IPS-NIHi7 (cell line): ENCODE measurements around the gene FLNC.

Source experiments
- DNase-seq: peaks from one replicate; pipeline ENCODE4 v3.0.0; 2012; ENCODE audit warnings: mixed read lengths; ENCODE audit errors: extremely low spot score

FLNC gene, protein sequence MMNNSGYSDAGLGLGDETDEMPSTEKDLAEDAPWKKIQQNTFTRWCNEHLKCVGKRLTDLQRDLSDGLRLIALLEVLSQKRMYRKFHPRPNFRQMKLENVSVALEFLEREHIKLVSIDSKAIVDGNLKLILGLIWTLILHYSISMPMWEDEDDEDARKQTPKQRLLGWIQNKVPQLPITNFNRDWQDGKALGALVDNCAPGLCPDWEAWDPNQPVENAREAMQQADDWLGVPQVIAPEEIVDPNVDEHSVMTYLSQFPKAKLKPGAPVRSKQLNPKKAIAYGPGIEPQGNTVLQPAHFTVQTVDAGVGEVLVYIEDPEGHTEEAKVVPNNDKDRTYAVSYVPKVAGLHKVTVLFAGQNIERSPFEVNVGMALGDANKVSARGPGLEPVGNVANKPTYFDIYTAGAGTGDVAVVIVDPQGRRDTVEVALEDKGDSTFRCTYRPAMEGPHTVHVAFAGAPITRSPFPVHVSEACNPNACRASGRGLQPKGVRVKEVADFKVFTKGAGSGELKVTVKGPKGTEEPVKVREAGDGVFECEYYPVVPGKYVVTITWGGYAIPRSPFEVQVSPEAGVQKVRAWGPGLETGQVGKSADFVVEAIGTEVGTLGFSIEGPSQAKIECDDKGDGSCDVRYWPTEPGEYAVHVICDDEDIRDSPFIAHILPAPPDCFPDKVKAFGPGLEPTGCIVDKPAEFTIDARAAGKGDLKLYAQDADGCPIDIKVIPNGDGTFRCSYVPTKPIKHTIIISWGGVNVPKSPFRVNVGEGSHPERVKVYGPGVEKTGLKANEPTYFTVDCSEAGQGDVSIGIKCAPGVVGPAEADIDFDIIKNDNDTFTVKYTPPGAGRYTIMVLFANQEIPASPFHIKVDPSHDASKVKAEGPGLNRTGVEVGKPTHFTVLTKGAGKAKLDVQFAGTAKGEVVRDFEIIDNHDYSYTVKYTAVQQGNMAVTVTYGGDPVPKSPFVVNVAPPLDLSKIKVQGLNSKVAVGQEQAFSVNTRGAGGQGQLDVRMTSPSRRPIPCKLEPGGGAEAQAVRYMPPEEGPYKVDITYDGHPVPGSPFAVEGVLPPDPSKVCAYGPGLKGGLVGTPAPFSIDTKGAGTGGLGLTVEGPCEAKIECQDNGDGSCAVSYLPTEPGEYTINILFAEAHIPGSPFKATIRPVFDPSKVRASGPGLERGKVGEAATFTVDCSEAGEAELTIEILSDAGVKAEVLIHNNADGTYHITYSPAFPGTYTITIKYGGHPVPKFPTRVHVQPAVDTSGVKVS (N-terminal part only)

DNA sequence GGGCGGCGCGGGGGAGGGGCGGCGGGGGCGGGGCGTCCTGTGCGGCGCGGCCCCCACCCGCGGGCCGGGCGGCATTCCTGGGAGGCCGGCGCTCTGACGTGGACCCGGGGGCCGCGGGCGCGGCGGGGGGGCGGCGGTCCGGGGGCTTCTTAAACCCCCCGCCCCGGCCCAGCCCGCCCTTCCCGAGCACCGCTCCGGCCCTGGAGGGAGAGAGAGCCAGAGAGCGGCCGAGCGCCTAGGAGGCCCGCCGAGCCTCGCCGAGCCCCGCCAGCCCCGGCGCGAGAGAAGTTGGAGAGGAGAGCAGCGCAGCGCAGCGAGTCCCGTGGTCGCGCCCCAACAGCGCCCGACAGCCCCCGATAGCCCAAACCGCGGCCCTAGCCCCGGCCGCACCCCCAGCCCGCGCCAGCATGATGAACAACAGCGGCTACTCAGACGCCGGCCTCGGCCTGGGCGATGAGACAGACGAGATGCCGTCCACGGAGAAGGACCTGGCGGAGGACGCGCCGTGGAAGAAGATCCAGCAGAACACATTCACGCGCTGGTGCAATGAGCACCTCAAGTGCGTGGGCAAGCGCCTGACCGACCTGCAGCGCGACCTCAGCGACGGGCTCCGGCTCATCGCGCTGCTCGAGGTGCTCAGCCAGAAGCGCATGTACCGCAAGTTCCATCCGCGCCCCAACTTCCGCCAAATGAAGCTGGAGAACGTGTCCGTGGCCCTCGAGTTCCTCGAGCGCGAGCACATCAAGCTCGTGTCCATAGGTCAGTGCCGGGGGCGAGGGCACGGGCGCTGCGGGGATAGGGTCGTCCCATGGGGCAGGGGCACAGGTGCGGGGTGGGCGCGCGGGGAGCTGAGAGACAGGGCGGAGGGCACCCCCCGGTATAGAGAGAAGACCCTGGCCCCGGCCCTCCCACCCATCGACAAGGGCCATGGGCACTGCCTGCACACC is at the start of gene FLNC:
TSS of gene FLNC (plus strand) at position 176 of the 947 bp plus-strand sequence. CDS start at position 408, 232 bp downstream.
- DNase-seq, result peak; percentile 41

DNA sequence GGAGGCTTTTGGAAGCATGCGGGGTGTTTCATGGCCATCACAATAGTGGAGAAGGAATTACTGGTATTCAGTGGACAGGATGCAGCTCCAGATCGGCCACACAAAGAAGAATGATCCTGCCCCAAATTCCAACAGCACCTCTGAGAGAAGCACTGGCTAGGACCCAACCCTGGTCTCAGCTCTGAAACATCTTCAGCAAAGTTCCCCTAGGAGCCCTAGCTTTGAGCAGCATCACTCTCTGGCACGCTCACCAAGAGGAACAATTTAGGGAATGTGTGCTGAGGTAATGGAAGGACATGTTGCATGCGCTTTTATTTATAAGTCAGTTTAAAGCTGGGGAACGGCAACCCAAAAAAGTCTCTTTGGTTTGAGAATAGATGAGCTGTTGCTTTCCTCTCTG is 49.1 kb upstream of the FLNC start:
- DNase-seq, result no peak

DNA sequence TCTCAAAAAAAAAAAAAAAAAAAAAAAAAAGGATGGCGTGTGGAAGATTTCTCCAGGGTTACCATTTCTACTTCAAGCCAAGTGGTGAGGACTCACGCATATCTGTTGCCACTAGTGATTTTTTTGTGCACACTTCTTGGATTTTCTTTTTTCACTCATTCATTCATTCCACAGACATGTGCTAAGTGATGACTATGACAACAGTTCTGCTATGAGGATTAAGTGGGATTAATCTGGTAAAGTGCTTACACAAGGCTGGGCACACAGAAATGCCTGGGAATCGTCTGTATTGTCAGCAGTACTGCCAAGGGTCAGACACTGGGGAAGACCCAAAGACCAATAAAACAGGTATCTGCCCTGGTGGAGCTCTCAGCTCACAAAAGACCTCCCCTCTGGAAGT is 48.4 kb upstream of the FLNC start:
- no peak for DNase-seq

DNA sequence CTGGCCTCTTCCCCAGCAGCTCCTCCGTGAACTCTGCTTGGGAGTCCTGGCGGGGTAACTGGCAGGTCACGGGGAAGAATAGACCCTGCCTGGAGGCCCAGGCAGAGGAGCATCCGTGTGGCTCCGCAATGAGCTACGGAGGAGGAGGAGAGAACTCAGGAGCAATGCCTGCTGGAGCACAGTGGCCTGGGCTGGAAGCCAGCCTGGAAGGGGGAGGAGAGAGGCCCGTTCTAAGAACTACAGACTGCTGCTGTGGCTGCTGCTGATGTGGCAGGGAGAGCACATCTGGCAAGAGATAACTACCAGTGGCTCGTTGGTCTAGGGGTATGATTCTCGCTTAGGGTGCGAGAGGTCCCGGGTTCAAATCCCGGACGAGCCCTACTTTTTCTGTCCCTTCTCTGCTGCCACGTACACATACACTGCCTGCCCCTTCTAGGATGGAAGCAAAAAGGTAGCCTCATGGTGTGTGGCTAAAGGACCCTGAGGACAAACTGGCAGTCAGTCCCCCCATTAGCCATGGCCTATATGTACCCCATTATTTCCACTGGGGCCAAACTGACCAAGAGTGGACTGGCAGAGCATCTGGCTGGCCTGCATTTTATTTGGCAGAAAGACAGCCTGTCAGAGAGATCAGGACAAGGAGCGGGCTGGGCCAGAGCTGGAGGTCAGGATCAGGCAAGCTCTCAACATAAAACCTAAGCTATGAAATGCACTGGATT is 46.9 kb upstream of the FLNC start:
- DNase-seq, result peak; percentile 93

DNA sequence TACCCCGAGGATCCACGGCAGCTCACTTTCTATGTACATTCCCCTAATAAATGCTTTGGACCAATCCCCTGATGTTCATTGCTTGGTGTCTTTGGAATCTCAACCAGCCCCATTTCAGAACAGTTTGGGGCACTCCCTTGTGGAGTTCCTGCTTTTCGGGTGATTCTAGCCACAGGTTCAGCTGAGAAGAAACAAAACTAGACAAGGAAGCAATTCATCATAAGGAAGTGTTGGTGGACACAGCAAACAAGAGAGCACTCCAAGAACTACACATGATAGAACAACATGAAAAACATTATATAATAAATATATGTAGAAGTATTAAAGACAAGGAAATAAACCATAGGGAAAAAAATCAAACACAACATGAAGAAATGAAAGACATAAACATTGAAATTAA is 44.5 kb upstream of the FLNC start:
- DNase-seq, result no peak

DNA sequence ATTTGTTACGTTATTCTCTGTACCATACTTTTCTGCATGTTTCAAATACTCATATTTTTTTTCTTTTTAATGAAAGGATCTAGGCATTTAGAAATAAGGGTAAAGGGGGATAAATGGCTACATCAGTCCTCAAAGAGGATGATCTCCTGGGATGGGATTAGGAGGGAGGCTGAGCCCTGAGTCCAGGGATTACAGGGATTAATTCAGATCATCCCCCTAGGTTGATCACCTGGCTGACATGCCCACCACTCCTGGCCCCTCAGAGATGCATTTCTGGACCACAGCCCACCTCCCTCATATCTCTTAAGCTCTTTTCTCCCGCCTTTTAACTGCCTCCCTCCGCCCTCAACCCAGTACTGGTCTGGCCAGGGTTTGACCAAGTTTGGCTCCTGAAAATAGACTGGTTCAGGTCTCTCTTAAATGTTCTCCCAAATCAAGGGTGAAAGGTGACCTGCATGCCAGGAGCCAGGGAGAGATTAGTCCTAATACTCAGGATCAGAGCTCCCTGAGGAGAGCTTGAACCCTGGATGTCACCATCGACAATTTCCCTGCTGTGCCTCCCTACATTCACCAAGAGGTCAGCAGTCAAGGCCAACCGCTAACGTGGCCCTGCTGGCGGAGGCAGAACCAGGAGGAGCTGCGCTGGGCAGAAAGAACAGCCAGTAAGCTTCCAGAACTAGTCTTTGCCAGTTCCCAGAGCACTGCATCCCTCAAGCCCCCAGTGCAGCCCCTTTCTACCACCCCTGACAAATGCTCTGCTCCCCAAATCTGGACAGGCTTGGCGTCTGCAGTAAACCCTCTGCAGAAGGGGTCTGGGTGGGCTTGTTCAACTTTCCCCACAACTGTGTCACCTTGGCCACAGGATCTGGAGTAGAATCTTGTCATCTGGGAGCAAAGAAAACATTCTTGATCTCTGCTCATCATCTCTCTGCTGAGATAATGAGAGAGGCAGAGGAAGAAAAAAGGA is 41.5 kb upstream of the FLNC start:
- DNase-seq, result no peak

DNA sequence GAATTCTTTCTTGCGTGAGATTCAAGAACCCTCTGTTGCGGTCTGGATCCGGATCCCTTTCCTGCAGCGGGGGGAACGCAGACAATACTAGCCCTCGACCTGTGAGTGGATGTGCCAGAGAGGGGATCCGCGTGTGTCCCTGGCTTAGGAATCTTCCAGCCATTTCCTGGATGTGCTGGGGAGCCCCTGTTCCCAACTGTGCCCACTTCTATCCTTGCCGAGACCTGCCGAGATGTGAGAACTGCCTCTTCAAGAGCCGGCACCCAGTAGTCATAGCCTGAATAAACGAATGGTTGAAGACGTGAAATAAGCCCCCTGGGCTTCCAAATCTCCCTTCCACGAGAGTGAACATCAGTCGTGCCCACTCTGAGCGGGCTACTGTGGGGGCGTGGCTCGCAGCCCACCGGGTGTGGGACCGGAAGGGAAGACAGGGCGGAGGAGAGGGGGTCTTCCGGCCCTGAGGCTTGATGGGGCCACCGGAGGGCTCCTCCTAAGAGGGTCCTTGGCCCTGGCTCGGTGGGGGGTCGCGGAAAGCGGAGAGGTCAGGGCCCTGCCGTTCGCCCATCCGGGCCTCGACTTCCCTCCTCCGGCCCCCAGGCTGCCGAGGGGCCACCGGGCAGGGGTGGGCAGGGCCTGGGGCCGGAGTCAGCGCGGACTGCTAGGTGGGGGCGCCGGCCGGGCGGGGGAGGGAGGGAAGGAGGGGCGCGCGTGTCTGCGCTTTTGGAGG is 39.7 kb upstream of the FLNC start:
- DNase-seq, result peak; percentile 46

DNA sequence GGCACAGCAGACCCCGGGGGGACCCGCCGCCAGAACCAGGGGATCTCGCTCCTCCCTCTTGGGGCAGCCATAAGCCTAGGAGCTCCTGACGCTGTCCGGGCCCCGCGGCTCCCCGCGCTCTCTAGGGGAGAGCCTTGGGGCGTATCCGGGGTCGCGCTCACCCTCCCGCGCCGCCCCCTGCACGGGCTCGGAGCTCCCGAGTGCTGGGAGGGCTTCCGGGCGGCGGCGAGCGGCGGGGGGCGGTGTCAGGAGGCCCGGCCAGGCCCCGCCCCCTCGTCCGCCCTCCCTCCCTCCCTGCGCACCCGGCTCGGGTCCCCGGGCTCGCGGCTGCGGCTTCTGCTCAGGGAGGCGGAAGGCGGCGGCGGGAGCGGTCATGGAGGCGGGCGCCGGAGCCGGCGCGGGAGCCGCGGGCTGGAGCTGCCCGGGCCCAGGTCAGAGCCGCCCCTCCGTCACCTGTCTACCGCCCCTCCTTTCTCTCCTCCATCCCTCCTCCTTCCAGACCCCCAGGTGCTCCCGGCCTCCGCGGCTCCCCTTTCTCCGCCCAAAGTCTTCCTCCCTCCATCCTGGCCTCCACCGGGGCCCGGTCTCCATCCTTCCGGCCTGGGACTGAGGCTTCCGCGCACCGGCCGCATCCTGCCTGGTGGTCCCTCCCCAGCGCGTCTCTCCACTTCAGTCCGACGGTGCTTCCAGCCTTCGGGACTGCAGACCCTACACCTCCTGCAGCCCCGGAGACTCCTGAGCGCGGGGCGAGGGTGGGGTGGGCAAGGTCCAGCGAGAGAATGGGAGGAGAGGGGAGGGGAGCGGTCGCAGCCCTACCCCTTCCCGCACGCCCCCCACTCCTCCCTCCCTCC is 38.9 kb upstream of the FLNC start, which contains the start of gene CCDC136:
TSS of gene CCDC136 (plus strand) at position 848 of the 851 bp plus-strand sequence. CDS start 444 bp downstream, outside the sequence.
- peak; percentile 87 for DNase-seq

DNA sequence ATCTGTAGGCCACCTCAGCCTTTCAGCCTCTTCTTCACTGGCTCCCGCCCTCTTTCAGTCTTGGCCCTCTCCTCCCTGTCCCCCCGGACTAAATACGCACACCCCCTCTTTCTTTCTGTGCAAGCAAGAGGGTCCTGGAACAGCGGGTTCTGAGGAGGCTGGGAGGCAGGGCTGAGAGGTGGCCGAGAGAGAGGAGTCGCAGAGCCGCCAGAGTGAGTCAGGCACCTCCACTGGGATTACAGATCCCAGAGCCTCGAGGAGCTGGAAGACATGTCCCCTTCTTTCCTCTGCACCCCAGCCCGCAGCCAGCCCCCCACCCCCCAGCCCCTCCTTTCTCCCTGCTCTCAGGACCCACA is 38.3 kb upstream of the FLNC start:
- DNase-seq, result peak; percentile 51

DNA sequence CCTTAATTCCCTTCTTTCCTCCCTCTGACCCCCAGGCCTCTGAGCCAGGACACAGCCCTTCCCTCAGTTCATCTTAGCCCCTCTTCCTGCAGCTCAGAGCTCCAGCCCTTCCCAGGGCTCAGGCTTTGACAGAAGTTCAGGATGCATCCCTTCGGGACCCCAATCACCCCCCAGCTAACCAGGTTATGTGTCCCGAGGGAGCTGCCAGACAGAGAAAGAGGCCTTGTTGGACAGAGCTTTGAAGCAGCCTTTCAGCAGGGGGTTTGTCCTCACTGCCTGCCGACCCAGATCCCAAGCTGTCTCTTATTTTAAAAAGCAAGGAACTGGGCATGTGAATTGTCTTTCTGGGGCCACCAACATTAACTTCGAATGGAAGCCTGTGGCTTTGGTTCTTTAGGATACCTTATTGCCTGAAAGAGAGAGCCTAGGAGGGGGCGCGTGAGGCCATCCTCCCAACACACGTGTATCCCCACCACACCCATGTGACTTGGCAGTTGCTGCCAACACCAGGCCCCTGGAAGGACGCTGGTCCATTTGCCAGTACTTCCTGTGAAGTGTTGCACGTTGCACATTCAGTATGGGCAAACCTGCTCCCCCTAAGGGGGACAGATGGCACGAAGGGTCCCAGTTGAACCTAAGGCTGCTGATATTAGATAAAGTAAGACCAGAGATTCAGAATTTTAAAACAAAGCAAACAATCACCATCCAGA is 37.6 kb upstream of the FLNC start:
- no peak for DNase-seq

DNA sequence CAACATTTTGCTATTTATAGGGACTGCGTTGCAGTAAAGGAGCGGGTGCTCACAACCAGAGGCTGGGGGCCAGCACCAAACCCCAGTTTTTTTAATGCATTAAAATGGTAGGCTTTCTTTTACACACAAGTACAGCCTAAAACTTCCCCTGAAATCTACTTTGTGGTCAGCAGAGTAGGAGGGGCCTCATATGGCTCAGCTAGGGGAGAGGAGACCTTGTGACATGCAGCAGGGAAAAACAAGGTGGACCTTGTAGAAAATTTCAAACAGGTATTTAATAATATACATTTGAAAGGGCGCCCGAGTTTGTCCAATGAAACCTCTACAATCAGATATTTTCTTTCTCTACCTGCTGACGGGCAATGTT is 37.0 kb upstream of the FLNC start:
- no peak for DNase-seq

DNA sequence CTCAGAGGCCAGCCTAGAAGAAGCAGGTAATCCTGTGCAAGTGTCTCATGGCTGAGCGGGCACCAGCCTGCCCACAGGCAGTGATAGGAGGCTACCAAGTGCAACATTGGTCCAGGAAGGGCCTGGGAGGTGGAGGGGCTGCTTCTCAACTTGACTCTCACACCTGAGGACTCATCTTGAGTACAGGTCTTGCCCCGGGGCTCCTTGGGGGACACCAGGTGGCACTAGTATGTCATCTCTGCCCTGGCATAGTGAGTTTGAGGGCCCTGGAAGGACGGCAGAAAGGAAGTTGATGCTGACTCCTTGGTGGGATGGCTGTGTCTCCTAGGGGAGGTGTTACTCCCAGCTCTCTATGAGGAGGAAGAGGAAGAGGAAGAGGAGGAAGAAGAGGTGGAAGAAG is 36.2 kb upstream of the FLNC start:
- peak; percentile 12 for DNase-seq

DNA sequence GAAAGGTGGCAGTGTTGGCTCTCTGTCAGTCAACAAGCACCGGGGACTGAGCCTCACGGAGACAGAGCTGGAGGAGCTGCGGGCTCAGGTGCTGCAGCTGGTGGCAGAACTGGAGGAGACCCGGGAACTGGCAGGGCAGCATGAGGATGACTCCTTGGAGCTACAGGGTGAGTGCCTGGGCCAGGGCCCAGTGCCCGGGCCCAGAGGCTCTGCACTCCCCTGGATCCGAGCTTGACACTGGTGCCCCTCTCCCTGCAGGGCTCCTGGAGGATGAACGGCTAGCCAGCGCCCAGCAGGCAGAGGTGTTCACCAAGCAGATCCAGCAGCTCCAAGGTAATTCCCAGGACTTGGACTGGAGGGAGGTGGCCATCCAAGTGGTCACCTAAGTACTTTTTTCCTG is 35.8 kb upstream of the FLNC start:
- DNase-seq, result no peak

DNA sequence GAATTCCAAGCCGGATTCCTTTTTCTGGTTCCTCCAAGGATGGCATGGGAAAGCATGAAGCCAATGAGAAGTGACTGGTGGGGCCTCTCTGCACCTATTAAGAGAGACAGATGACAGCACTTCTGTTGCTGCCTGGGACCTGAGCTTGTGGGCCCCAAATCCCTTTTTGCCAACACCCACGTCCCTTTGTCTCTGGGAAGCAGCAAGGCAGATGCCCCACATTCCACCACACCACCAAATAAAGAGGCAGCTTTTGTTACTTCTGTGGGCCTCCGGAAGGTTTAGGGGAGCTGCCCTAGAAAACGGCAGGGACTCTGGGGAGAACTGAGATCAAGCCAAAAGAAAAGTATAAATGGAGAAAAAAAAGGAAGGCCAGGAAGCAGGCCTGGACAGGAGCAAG is 35.1 kb upstream of the FLNC start:
- DNase-seq, result peak; percentile 6

DNA sequence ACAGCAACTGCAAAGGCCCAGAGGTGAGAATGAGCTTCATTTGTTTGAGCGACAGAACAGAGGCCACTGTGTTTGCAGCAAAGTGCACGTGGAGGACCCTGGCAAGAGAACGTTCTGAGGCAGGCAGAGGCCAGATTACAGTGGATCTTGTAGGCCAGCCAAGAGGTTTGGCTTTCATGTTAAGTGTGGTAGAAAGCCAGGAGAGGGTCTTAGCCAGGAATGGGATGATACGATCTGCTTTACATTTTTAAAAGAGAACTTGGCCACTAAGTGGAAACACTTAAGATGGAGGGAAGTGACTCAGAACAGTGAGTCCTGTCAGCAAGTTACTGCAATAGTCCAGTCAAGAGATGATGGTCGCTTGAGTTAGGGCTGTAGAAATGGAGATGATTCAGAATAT is 33.9 kb upstream of the FLNC start:
- DNase-seq, result peak; percentile 3

DNA sequence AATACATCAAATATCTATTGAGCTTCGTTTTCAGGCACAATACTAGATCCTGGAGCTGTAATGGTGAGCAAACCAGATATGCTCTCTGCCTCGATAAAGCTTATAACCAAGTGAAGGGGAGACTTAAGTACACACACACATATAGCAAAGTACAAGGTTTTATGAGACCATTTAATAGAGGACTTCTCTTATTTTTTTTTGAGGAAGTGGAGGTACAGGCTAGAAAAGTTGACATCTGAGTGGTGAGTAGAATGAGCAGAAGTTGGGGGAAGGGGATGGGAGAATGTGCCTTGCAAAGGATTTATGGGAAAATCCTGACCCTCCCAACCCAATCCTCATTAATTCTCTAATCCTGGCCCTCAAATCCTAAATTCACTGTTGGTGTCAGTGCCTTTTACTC is 30.8 kb upstream of the FLNC start:
- no peak for DNase-seq

DNA sequence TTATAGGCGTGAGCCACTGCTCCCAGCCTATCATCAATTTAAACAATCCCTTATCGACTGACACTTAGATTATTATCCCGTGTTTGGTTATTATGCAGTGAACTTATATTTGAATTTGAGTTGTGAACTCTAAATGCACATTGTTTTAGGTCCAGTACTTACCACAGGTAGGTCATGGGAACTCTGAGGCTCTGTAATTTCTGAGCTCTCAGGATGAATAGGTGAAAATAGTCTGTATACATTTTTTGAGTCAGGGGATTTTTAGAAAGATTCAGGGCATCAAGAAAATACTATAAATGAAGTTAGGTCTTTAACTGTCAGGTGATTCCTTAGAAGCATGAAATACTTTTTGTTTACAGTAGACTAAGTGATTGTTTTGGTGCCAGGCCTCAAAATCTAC is 29.6 kb upstream of the FLNC start:
- no peak for DNase-seq
